Loucy (cell line): ENCODE measurements around the gene PARP6.

Experiments used
- H2AFZ ChIP-seq: fragments of 200-600 bp; sonication (generic); 2 replicates; pipeline ENCODE4 v1.6.0; 2016; ENCODE audit warnings: antibody characterized with exemption, mild to moderate bottlenecking, low read length, moderate library complexity
- H3F3A ChIP-seq: fragments of 200-600 bp; 2 replicates; pipeline ENCODE4 v1.6.0; 2016; ENCODE audit warnings: antibody characterized with exemption, low read depth, mild to moderate bottlenecking
- H3K27me3 ChIP-seq: fragments of 200-600 bp; sonication (generic); 2 replicates; pipeline ENCODE4 v1.6.1; 2014; ENCODE audit warnings: low read length, mild to moderate bottlenecking; ENCODE audit not compliant: insufficient read depth, poor library complexity, severe bottlenecking
- H3K36me3 ChIP-seq: fragments of 200-600 bp; sonication (generic); 2 replicates; pipeline ENCODE4 v1.6.1; 2016; ENCODE audit warnings: low read length; ENCODE audit not compliant: insufficient read depth
- H3K4me1 ChIP-seq: fragments of 200-600 bp; sonication (generic); 2 replicates; pipeline ENCODE4 v1.5.1; 2014; ENCODE audit warnings: low read length, mild to moderate bottlenecking; ENCODE audit not compliant: insufficient read depth, poor library complexity, severe bottlenecking
- H3K4me2 ChIP-seq: fragments of 200-600 bp; sonication (generic); 2 replicates; pipeline ENCODE4 v1.6.0; 2014; ENCODE audit warnings: antibody characterized with exemption, low read length, low read depth, mild to moderate bottlenecking; ENCODE audit not compliant: poor library complexity, severe bottlenecking
- H3K4me3 ChIP-seq: fragments of 200-600 bp; sonication (generic); 2 replicates; pipeline ENCODE4 v1.5.1; 2014; ENCODE audit warnings: low read length, mild to moderate bottlenecking, mixed read lengths; ENCODE audit not compliant: poor library complexity, severe bottlenecking
- H3K79me2 ChIP-seq: fragments of 200-600 bp; sonication (generic); 2 replicates; pipeline ENCODE4 v1.6.1; 2014; ENCODE audit warnings: low read length; ENCODE audit not compliant: insufficient read depth
- H3K9ac ChIP-seq: fragments of 200-600 bp; sonication (generic); 2 replicates; pipeline ENCODE4 v1.6.0; 2014; ENCODE audit warnings: mild to moderate bottlenecking, low read depth, low read length, moderate library complexity; ENCODE audit not compliant: poor library complexity, severe bottlenecking
- H3K9me2 ChIP-seq: fragments of 200-600 bp; sonication (generic); replicated peaks from 2 replicates; pipeline ENCODE4 v1.6.1; 2016; ENCODE audit warnings: low read depth, low read length, mixed read lengths
- H3K9me3 ChIP-seq: fragments of 200-600 bp; sonication (generic); 2 replicates; pipeline ENCODE4 v1.6.1; 2014; ENCODE audit warnings: mild to moderate bottlenecking, antibody characterized with exemption, low read length, low read depth; ENCODE audit not compliant: insufficient read depth
- H4K20me1 ChIP-seq: fragments of 200-600 bp; sonication (generic); 2 replicates; pipeline ENCODE4 v1.6.0; 2014; ENCODE audit warnings: antibody characterized with exemption, low read length, mild to moderate bottlenecking; ENCODE audit not compliant: insufficient read depth, poor library complexity, severe bottlenecking
- CTCF ChIP-seq: fragments of 200-600 bp; sonication (generic); conservative IDR thresholded peaks from 2 replicates; pipeline ENCODE4 v1.5.1; 2014; ENCODE audit warnings: mild to moderate bottlenecking, antibody characterized with exemption, low read length
- EZH2phosphoT487 ChIP-seq: fragments of 200-600 bp; IDR thresholded peaks from 2 replicates; pipeline ENCODE4 v1.6.1; 2018; ENCODE audit warnings: antibody characterized with exemption, mild to moderate bottlenecking, moderate library complexity, borderline replicate concordance

Gene PARP6

GRCh38 chr15:72205896-72206676 is 66.3 kb downstream of the PARP6 start:
- H3K79me2 ChIP-seq: peaks cover 38% of the 10 kb centered on the region; the same call in 1 of the 2 replicates
- H2AFZ ChIP-seq: no peak overlapping the region
- H3K9ac ChIP-seq: no peak overlapping the region
- TF ChIP-seq EZH2phosphoT487: no peak
- TF ChIP-seq CTCF: no peak
- no peak overlapping the region for H3K4me2 ChIP-seq
- H3K9me3 ChIP-seq: no peaks in the 10 kb centered on the region
- H4K20me1 ChIP-seq: peaks cover 83% of the 10 kb centered on the region
- no peaks in the 10 kb centered on the region for H3K9me2 ChIP-seq
- no peaks in the 10 kb centered on the region for H3F3A ChIP-seq
- no peak overlapping the region for H3K4me3 ChIP-seq
- peaks cover 98% of the 10 kb centered on the region for H3K36me3 ChIP-seq
- no peaks in the 10 kb centered on the region for H3K27me3 ChIP-seq
- peaks cover 10% of the 10 kb centered on the region for H3K4me1 ChIP-seq

GRCh38 chr15:72205273-72205672 is 67.1 kb downstream of the PARP6 start:
- Histone ChIP-seq H3K9me2 (no peaks in the 10 kb centered on the region), H3K9ac (no peak overlapping the region), H2AFZ (no peak overlapping the region), H3F3A (no peaks in the 10 kb centered on the region; the same call in none of the 2 replicates), H3K36me3 (peaks cover 98% of the 10 kb centered on the region), H3K27me3 (no peaks in the 10 kb centered on the region), H3K4me3 (no peak overlapping the region), H3K9me3 (no peaks in the 10 kb centered on the region), H3K79me2 (peaks cover 31% of the 10 kb centered on the region; the same call in 1 of the 2 replicates), H3K4me2 (no peak overlapping the region), H4K20me1 (peaks cover 81% of the 10 kb centered on the region), H3K4me1 (peaks cover 10% of the 10 kb centered on the region)
- no peak for TF ChIP-seq EZH2phosphoT487
- no peak for TF ChIP-seq CTCF

GRCh38 chr15:72203507-72203837 is 68.9 kb downstream of the PARP6 start:
- peaks cover 22% of the 10 kb centered on the region; the same call in 1 of the 2 replicates for H3K79me2 ChIP-seq
- TF ChIP-seq CTCF: no peak
- TF ChIP-seq EZH2phosphoT487: no peak
- H3K9ac ChIP-seq: no peak overlapping the region
- H3K27me3 ChIP-seq: no peaks in the 10 kb centered on the region
- H3K4me1 ChIP-seq: peaks cover 10% of the 10 kb centered on the region
- H4K20me1 ChIP-seq: peaks cover 82% of the 10 kb centered on the region
- no peaks in the 10 kb centered on the region for H3K9me3 ChIP-seq
- H3F3A ChIP-seq: no peaks in the 10 kb centered on the region; the same call in none of the 2 replicates
- no peak overlapping the region for H3K4me3 ChIP-seq
- H3K4me2 ChIP-seq: no peak overlapping the region
- peaks cover 100% of the 10 kb centered on the region for H3K36me3 ChIP-seq
- H2AFZ ChIP-seq: no peak overlapping the region
- no peaks in the 10 kb centered on the region for H3K9me2 ChIP-seq
